ENCODE data around the gene MBP. TPM values are rescaled to one million over a fixed set of nuclear protein-coding genes. Genes with fewer than 3 reads are reported as not detected.

MBP gene
- total RNA-seq, 1 donor from 2014 or later: 5.8 TPM

GRCh38 chr18:77082316-77082955 is 50.1 kb downstream of the MBP start:
- no peak for DNase-seq

- no peak for DNase-seq
Measured at GRCh38 chr18:77081390-77081778, 51.2 kb downstream of the MBP start.

DNA sequence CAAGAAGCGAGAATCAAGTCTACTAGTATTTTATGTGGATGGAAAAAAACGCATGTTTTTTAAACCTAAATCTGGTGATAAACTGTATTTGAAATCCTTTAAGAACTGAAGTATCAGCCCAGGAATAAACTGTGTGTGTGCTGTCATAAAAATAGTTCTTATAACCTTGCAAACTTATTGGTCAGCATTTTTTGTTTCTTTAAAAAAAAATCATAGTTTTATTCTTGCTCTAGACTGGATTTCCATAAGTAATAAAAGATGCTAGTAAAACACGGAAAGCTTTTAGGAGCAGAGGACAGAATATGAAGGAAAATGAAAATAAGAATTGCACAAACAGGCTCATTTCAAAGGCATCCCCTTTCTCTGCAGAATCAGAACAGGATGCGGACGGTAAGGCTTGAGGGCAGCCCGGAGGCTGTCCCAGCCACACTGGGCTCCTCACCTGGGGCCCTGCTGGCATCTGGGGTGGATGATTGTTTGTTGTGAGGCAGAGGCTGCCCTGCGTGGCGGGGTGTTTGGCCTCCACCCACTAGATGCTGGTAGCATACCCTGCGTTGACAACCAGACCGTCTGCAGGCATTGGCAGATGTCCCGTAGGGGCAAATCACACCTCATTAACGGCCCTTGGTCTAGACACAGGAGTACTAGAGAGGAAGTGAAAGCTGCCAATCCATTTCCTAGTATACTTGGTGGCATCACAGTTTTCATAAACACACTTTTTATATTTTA is 52.5 kb downstream of the MBP start:
- no peak for DNase-seq

- DNase-seq: no peak
Measured at GRCh38 chr18:77079088-77079487, 53.5 kb downstream of the MBP start.

GRCh38 chr18:77078690-77079070 is 53.9 kb downstream of the MBP start:
- DNase-seq: no peak

DNA sequence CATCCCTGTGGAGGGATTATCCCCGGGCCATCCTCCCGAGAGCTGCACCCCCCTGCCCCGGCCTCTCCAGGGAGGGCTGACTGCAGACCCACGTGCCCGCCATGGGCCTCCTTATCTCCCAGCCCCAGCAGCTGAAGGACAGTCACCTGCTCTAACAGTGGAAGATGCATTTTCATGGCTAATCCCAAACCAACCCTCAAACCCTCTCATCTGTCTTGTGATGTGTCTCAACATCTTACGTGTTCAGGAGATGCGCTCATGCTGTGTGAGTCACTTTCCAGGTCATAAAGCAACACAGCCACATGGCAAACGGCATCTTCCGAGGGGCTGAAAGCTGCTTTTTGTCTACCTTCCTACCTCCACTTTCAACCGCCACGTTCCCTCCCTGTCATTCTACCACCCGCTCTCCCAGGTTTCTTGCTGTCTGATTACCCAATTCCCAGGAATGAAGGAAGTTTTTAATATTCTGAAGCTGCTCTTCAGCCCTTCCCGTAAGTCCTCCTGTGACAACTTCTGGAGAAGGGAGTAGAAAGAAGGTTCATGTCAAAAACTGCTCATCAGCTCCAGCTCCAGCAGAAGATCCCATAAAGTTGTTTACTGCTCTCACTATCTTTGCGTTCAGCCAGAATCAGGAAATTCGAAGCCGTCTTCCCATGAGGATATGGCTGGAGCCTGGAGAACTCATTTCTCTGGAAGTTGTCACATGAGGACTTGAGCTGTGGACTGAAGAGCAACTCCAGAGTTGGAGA is 54.5 kb downstream of the MBP start:
- no peak for DNase-seq

DNA sequence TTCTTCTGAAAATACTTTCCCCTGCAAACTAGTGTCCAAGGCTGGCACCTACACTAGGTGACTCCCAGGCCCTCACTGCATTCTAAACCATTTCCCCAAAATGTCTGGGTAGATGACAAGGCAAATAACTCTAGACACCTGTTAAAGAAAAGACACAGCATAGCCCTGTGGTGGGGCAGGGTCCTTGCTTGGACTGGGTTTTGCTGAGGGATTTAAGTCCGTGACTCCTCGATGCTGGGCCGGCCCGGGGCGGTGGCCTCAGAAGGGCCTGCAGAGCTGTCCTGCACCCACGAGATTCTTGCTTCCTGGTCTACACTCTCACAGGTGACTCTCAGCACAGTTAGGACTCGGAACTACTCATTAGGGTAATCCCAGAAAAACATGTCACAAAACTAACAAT is 55.2 kb downstream of the MBP start:
- DNase-seq: no peak

- DNase-seq: no peak
Measured at GRCh38 chr18:77076111-77076510, 56.5 kb downstream of the MBP start.

DNA sequence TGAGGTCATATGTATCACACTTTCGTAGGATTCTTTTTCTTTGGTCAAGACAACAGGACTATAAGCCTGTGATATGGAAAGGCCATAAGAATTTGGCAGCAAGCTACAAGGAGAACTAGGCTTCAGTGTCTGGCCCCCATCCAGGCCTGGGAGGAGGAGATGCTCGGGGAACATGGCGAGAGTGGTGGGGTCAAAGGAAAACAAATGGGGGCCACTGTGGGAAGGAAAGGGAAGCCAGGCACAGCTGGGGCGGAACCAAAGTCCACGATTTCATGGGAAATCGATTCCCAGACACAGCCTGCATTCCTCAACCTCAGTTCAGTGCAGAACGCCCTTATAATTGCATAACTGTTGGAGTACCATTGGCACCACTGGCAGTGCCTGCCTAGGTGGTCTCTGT is 58.2 kb downstream of the MBP start:
- DNase-seq: no peak

GRCh38 chr18:77073336-77074093 is 59.1 kb downstream of the MBP start:
- DNase-seq: no peak

GRCh38 chr18:77072566-77072965 is 60.0 kb downstream of the MBP start:
- DNase-seq: no peak

DNA sequence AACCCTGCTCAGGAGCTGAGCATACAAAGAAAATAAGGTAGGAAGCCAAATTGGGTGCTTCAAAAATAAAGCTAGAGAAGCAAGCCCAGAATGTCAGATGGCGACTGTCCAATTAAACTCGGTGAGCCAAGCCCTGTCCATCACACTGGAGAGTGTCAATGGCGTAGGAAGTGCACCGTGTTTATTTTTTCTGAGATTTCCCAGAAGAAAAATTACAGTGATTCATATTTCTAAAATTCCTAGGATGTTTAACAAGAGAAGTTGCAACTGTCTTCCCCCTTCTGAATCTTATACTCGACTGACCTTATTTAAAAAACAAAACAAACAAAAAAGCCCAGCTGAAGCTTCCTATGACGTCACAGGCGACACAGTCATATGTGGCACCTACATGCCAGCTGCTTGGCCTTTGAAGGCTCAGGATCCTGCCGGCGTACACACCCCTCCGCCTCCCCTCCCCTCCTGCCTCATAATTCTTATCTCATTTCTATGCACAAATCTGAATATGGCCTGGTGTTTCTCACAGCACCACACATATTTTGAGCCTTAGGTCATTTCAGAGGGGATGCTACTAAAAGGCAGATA is 60.8 kb downstream of the MBP start:
- DNase-seq: peak; percentile 47

- DNase-seq: no peak
Measured at GRCh38 chr18:77071061-77071460, 61.5 kb downstream of the MBP start.

DNA sequence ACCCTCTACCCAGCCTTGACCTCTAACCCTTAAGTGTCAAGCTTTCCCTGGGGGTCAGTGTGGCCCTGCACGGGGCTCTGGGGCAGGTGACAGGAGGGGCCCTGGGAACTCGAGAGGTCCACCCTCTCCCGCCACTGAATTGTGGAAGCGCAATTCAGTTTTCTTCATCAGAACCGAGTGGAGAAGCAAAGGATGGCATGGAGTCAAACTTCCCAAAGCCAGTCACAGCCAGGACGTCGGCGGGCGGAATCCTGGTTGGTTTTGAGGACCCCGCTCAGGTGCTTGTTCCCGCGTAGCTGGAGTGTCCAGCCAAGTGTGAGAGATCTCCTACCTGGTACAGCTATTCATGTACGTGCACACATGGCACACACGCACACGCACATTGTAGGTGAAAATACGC is 62.0 kb downstream of the MBP start:
- DNase-seq: no peak

GRCh38 chr18:77069931-77070330 is 62.7 kb downstream of the MBP start:
- no peak for DNase-seq

GRCh38 chr18:77069482-77069881 is 63.1 kb downstream of the MBP start:
- no peak for DNase-seq

- DNase-seq: no peak
Measured at GRCh38 chr18:77068321-77069312, 64.0 kb downstream of the MBP start.

- DNase-seq: peak; percentile 48
Measured at GRCh38 chr18:77067291-77068061, 65.1 kb downstream of the MBP start.

DNA sequence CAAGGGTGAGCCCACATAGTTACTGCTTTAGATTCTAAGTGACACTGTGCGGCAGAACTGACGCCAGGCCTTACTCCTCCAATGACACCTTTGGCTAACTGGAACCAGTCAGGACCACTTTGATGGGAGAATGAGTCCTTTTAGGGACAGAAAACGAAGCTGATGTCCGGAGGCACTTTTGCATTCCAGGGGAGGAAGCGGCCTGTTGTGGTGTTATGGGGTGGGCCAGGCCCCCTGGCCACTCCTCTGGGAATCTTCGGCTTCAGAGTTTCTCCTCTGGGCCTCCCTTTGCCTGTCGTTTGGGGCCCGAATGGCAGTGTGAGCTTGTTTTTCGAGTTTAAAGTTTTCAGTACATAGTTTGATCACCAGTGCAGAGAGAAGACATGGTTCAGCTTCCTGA is 65.9 kb downstream of the MBP start:
- DNase-seq: no peak

- no peak for DNase-seq
Measured at GRCh38 chr18:77066101-77066500, 66.5 kb downstream of the MBP start.

Data from occipital lobe (tissue), 2 donors.